GM23338 (cell line): ENCODE data around the gene ANAPC5. TPM values are rescaled to one million over a fixed set of nuclear protein-coding genes. Genes with fewer than 3 reads are reported as not detected.

Experiments used
- ATAC-seq: fragments of 200-7000 bp; cut with Tn5 transposase; 3 replicates; pipeline ENCODE4 v1.9.1; 2020
- DNase-seq: peaks from one replicate; pipeline ENCODE4 v3.0.0-alpha.2; 2015; ENCODE audit warnings: low spot score
- H2AFZ ChIP-seq: fragments of 200-600 bp; sonication (generic); 2 replicates; pipeline ENCODE4 v1.8.0; 2016; ENCODE audit warnings: antibody characterized with exemption, mild to moderate bottlenecking, moderate library complexity
- H3F3A ChIP-seq: fragments of 200-600 bp; sonication (generic); replicated peaks from 2 replicates; pipeline ENCODE4 v1.8.0; 2017; ENCODE audit warnings: antibody characterized with exemption, mixed run types, low read depth
- H3K27ac ChIP-seq: fragments of 200-600 bp; sonication (generic); 2 replicates; pipeline ENCODE4 v1.6.1; 2016; ENCODE audit warnings: low read depth
- H3K27me3 ChIP-seq: fragments of 200-600 bp; sonication (generic); 2 replicates; pipeline ENCODE4 v1.8.0; 2016; ENCODE audit warnings: mild to moderate bottlenecking, mixed run types, moderate library complexity; ENCODE audit not compliant: insufficient read depth
- H3K36me3 ChIP-seq: fragments of 200-600 bp; sonication (generic); 2 replicates; pipeline ENCODE4 v1.8.0; 2016; ENCODE audit warnings: mild to moderate bottlenecking; ENCODE audit not compliant: insufficient read depth
- H3K4me1 ChIP-seq: fragments of 200-600 bp; sonication (generic); 2 replicates; pipeline ENCODE4 v1.8.0; 2016; ENCODE audit warnings: mild to moderate bottlenecking, moderate library complexity; ENCODE audit not compliant: insufficient read depth
- H3K4me2 ChIP-seq: fragments of 200-600 bp; sonication (generic); 2 replicates; pipeline ENCODE4 v1.7.1; 2017; ENCODE audit warnings: mixed run types
- H3K4me3 ChIP-seq: fragments of 200-600 bp; sonication (generic); 2 replicates; pipeline ENCODE4 v1.6.1; 2016; ENCODE audit warnings: mixed run types
- H3K79me2 ChIP-seq: fragments of 200-600 bp; sonication (generic); replicated peaks from 2 replicates; pipeline ENCODE4 v1.8.0; 2017; ENCODE audit warnings: mild to moderate bottlenecking; ENCODE audit not compliant: insufficient read depth
- H3K9me2 ChIP-seq: fragments of 200-600 bp; sonication (generic); 2 replicates; pipeline ENCODE4 v1.8.0; 2017; ENCODE audit not compliant: insufficient read depth
- H4K20me1 ChIP-seq: fragments of 200-600 bp; sonication (generic); replicated peaks from 2 replicates; pipeline ENCODE4 v1.8.0; 2017; ENCODE audit warnings: mild to moderate bottlenecking; ENCODE audit not compliant: insufficient read depth
- H3K27ac Mint-ChIP-seq: 2 replicates; pipeline ENCODE4 v1.8.0; 2020; ENCODE audit warnings: inconsistent platforms, mild to moderate bottlenecking, moderate library complexity, mixed read lengths
- H3K27me3 Mint-ChIP-seq: 3 replicates; pipeline ENCODE4 v1.8.0; 2022; ENCODE audit warnings: low read depth, mild to moderate bottlenecking, moderate library complexity, mixed read lengths, inconsistent platforms; ENCODE audit not compliant: insufficient read depth, poor library complexity
- H3K36me3 Mint-ChIP-seq: 3 replicates; pipeline ENCODE4 v1.8.0; 2021; ENCODE audit warnings: low read depth, mild to moderate bottlenecking, inconsistent platforms, moderate library complexity, mixed read lengths
- H3K4me1 Mint-ChIP-seq: 3 replicates; pipeline ENCODE4 v1.8.0; 2020; ENCODE audit warnings: mild to moderate bottlenecking, inconsistent platforms, mixed read lengths
- H3K4me3 Mint-ChIP-seq: 3 replicates; pipeline ENCODE4 v1.8.0; 2021; ENCODE audit warnings: moderate library complexity, mild to moderate bottlenecking, inconsistent platforms, mixed read lengths
- H3K9me3 Mint-ChIP-seq: 3 replicates; pipeline ENCODE4 v1.8.0; 2020; ENCODE audit warnings: moderate library complexity, mild to moderate bottlenecking, inconsistent platforms, mixed read lengths
- CREB1 ChIP-seq: fragments of 250-450 bp; sonication (Bioruptor Pico); IDR thresholded peaks from 2 replicates; pipeline ENCODE4 v1.5.0; 2020; ENCODE audit warnings: low read depth, mild to moderate bottlenecking, moderate library complexity
- EZH2phosphoT487 ChIP-seq: fragments of 200-600 bp; sonication (generic); IDR thresholded peaks from one replicate; pipeline ENCODE4 v1.8.1; 2018; ENCODE audit warnings: antibody characterized with exemption; ENCODE audit not compliant: unreplicated experiment
- JUNB ChIP-seq: IDR thresholded peaks from one replicate; pipeline ENCODE4 v1.6.1; 2016; ENCODE audit warnings: antibody characterized with exemption; ENCODE audit not compliant: unreplicated experiment
- POLR2AphosphoS5 ChIP-seq: IDR thresholded peaks from 2 replicates; pipeline ENCODE4 v1.6.1; 2016; ENCODE audit warnings: antibody characterized with exemption, low read depth
- ZNF114 ChIP-seq: fragments of 250-450 bp; sonication (Bioruptor Pico); IDR thresholded peaks from 2 replicates; pipeline ENCODE4 v1.5.0; 2020; ENCODE audit warnings: mild to moderate bottlenecking, moderate library complexity
- long read RNA-seq: library from polyadenylated mRNA; unstranded; transcript quantifications from one replicate; pipeline ENCODE4 v2.0.0, GENCODE V29; 2020; ENCODE audit not compliant: unreplicated experiment
- polyA plus RNA-seq: library from polyadenylated mRNA; unstranded; fragments of >200 nt; fragmentation: Nextera tagmentation; extraction: Ambion mirVana; gene quantifications from 2 replicates; pipeline ENCODE4 v1.2.1, GENCODE V29; 2016
- total RNA-seq: library from RNA; depleted of rRNA; stranded (reverse); fragments of >200 nt; shearing (Covaris generic); gene quantifications from 2 replicates; pipeline ENCODE4 v1.2.3, GENCODE V29; 2014; rRNA removed
- TF ChIP-seq, protein P1 (sequence below): IDR thresholded peaks from one replicate; pipeline ENCODE4 v1.6.1; 2018; ENCODE audit warnings: antibody characterized with exemption; ENCODE audit not compliant: unreplicated experiment
- TF ChIP-seq, protein P2 (sequence below), 2 experiments: fragments of 200-600 bp in 1 of 2; sonication (generic) in 1 of 2; conservative IDR thresholded peaks; 2 replicates each; pipeline versions ENCODE4 v1.5.1 to v1.6.1; 2016 to 2017; ENCODE audit warnings: antibody characterized with exemption in 2 of 2, low read depth in 2 of 2, mild to moderate bottlenecking in 2 of 2, moderate library complexity in 1 of 2
- TF ChIP-seq, protein P3 (sequence below): IDR thresholded peaks from 2 replicates; pipeline ENCODE4 v1.6.1; 2016; ENCODE audit warnings: antibody characterized with exemption
- TF ChIP-seq, protein P4 (sequence below): fragments of 250-450 bp; sonication (Bioruptor Pico); IDR thresholded peaks from 2 replicates; pipeline ENCODE4 v1.5.0; 2020; ENCODE audit warnings: mild to moderate bottlenecking, moderate library complexity

Gene ANAPC5, protein sequence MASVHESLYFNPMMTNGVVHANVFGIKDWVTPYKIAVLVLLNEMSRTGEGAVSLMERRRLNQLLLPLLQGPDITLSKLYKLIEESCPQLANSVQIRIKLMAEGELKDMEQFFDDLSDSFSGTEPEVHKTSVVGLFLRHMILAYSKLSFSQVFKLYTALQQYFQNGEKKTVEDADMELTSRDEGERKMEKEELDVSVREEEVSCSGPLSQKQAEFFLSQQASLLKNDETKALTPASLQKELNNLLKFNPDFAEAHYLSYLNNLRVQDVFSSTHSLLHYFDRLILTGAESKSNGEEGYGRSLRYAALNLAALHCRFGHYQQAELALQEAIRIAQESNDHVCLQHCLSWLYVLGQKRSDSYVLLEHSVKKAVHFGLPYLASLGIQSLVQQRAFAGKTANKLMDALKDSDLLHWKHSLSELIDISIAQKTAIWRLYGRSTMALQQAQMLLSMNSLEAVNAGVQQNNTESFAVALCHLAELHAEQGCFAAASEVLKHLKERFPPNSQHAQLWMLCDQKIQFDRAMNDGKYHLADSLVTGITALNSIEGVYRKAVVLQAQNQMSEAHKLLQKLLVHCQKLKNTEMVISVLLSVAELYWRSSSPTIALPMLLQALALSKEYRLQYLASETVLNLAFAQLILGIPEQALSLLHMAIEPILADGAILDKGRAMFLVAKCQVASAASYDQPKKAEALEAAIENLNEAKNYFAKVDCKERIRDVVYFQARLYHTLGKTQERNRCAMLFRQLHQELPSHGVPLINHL
- total RNA-seq (114 and 125 TPM in 2 replicates), polyA plus RNA-seq (62.4 and 65.9 TPM in 2 replicates)
- long read RNA-seq, transcript ANAPC5-201 (17 exons, 2,513 nt): major isoform, 34 of 64 reads
- long read RNA-seq, transcript ANAPC5-218 (17 exons, 2,400 nt): minor isoform, 19 of 64 reads
- long read RNA-seq, partial matches to known transcripts: 9 of 64 reads
- long read RNA-seq, other reads (novel, unspliced or antisense): 1 of 64 reads

DNA sequence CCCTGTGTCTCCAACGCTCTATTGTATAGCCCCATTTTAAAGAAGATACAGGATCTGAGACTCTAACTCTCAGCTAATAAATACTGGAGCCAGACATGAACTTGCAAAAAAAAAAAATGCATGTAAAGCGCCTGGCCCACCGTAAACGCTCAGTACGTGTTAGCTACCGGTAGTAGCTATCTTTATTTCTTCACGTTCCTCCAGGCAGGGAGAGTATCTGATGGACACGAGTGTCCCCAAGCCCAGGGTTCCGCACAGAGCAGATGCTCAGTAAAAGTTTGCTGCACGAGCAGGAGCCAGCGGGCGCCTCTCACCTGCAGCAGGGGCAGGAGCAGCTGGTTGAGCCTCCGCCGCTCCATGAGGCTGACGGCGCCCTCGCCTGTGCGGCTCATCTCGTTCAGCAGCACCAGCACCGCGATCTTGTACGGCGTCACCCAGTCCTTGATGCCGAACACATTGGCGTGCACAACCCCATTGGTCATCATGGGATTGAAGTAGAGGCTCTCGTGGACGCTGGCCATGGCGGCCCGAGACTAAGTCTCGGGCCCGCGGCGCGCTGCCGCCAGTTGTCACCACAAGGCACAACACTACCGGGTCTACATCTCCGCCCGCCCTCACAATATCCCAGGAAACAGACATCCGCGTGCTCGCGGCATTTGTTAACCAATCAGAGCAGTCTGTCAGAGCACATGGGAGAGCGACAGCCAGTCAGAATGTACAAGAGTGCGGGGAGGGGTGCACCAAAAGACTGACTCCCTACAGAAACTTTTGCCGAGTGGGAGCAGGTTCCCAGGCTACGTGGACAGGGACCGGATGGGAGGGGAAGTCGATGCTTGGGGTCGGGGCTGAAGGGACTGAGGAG is at the start of gene ANAPC5:
TSS of gene ANAPC5 (minus strand) at position 592 of the 862 bp plus-strand sequence. CDS start at position 521, 71 bp downstream.
- DNase-seq (peak; percentile 98), ATAC-seq (peak; percentile 97)
- Histone ChIP-seq H3K4me3 (peak within 1 kb of the TSS; percentile 90), H3K79me2 (peaks cover 45% of the 10 kb centered on the region), H3K9me2 (no peaks in the 10 kb centered on the region), H3K4me1 (no peaks in the 10 kb centered on the region), H3K27ac (peak within 1 kb of the TSS; percentile 83), H3K27me3 (no peaks in the 10 kb centered on the region), H3K4me2 (peak within 1 kb of the TSS; percentile 83), H3F3A (no peaks in the 10 kb centered on the region), H4K20me1 (peaks cover 13% of the 10 kb centered on the region), H3K36me3 (no peaks in the 10 kb centered on the region), H2AFZ (peak within 1 kb of the TSS; percentile 72)
- H3K4me3 Mint-ChIP-seq: peak within 1 kb of the TSS; percentile 92
- peak within 1 kb of the TSS; percentile 88 for H3K27ac Mint-ChIP-seq
- H3K27me3 Mint-ChIP-seq: peaks cover 2% of the 10 kb centered on the region
- H3K36me3 Mint-ChIP-seq: peaks cover 1% of the 10 kb centered on the region; the same call in 2 of the 3 replicates
- H3K9me3 Mint-ChIP-seq: no peaks in the 10 kb centered on the region
- peaks cover 2% of the 10 kb centered on the region for H3K4me1 Mint-ChIP-seq
- TF ChIP-seq, protein P1, sequence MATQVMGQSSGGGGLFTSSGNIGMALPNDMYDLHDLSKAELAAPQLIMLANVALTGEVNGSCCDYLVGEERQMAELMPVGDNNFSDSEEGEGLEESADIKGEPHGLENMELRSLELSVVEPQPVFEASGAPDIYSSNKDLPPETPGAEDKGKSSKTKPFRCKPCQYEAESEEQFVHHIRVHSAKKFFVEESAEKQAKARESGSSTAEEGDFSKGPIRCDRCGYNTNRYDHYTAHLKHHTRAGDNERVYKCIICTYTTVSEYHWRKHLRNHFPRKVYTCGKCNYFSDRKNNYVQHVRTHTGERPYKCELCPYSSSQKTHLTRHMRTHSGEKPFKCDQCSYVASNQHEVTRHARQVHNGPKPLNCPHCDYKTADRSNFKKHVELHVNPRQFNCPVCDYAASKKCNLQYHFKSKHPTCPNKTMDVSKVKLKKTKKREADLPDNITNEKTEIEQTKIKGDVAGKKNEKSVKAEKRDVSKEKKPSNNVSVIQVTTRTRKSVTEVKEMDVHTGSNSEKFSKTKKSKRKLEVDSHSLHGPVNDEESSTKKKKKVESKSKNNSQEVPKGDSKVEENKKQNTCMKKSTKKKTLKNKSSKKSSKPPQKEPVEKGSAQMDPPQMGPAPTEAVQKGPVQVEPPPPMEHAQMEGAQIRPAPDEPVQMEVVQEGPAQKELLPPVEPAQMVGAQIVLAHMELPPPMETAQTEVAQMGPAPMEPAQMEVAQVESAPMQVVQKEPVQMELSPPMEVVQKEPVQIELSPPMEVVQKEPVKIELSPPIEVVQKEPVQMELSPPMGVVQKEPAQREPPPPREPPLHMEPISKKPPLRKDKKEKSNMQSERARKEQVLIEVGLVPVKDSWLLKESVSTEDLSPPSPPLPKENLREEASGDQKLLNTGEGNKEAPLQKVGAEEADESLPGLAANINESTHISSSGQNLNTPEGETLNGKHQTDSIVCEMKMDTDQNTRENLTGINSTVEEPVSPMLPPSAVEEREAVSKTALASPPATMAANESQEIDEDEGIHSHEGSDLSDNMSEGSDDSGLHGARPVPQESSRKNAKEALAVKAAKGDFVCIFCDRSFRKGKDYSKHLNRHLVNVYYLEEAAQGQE: peak; percentile 22
- peak; percentile 80 for TF ChIP-seq POLR2AphosphoS5
- no peak for TF ChIP-seq EZH2phosphoT487
- no peak for TF ChIP-seq JUNB
- TF ChIP-seq, protein P2, sequence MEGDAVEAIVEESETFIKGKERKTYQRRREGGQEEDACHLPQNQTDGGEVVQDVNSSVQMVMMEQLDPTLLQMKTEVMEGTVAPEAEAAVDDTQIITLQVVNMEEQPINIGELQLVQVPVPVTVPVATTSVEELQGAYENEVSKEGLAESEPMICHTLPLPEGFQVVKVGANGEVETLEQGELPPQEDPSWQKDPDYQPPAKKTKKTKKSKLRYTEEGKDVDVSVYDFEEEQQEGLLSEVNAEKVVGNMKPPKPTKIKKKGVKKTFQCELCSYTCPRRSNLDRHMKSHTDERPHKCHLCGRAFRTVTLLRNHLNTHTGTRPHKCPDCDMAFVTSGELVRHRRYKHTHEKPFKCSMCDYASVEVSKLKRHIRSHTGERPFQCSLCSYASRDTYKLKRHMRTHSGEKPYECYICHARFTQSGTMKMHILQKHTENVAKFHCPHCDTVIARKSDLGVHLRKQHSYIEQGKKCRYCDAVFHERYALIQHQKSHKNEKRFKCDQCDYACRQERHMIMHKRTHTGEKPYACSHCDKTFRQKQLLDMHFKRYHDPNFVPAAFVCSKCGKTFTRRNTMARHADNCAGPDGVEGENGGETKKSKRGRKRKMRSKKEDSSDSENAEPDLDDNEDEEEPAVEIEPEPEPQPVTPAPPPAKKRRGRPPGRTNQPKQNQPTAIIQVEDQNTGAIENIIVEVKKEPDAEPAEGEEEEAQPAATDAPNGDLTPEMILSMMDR (conservative IDR thresholded peaks at IDR 0.05; ENCODE audit: low read depth in 2 of 2): no peak
- TF ChIP-seq, protein P3, sequence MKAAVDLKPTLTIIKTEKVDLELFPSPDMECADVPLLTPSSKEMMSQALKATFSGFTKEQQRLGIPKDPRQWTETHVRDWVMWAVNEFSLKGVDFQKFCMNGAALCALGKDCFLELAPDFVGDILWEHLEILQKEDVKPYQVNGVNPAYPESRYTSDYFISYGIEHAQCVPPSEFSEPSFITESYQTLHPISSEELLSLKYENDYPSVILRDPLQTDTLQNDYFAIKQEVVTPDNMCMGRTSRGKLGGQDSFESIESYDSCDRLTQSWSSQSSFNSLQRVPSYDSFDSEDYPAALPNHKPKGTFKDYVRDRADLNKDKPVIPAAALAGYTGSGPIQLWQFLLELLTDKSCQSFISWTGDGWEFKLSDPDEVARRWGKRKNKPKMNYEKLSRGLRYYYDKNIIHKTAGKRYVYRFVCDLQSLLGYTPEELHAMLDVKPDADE: peak; percentile 85
- TF ChIP-seq CREB1: peak; percentile 89
- TF ChIP-seq ZNF114 (CRISPR knock-in tag): no peak
- TF ChIP-seq, protein P4, sequence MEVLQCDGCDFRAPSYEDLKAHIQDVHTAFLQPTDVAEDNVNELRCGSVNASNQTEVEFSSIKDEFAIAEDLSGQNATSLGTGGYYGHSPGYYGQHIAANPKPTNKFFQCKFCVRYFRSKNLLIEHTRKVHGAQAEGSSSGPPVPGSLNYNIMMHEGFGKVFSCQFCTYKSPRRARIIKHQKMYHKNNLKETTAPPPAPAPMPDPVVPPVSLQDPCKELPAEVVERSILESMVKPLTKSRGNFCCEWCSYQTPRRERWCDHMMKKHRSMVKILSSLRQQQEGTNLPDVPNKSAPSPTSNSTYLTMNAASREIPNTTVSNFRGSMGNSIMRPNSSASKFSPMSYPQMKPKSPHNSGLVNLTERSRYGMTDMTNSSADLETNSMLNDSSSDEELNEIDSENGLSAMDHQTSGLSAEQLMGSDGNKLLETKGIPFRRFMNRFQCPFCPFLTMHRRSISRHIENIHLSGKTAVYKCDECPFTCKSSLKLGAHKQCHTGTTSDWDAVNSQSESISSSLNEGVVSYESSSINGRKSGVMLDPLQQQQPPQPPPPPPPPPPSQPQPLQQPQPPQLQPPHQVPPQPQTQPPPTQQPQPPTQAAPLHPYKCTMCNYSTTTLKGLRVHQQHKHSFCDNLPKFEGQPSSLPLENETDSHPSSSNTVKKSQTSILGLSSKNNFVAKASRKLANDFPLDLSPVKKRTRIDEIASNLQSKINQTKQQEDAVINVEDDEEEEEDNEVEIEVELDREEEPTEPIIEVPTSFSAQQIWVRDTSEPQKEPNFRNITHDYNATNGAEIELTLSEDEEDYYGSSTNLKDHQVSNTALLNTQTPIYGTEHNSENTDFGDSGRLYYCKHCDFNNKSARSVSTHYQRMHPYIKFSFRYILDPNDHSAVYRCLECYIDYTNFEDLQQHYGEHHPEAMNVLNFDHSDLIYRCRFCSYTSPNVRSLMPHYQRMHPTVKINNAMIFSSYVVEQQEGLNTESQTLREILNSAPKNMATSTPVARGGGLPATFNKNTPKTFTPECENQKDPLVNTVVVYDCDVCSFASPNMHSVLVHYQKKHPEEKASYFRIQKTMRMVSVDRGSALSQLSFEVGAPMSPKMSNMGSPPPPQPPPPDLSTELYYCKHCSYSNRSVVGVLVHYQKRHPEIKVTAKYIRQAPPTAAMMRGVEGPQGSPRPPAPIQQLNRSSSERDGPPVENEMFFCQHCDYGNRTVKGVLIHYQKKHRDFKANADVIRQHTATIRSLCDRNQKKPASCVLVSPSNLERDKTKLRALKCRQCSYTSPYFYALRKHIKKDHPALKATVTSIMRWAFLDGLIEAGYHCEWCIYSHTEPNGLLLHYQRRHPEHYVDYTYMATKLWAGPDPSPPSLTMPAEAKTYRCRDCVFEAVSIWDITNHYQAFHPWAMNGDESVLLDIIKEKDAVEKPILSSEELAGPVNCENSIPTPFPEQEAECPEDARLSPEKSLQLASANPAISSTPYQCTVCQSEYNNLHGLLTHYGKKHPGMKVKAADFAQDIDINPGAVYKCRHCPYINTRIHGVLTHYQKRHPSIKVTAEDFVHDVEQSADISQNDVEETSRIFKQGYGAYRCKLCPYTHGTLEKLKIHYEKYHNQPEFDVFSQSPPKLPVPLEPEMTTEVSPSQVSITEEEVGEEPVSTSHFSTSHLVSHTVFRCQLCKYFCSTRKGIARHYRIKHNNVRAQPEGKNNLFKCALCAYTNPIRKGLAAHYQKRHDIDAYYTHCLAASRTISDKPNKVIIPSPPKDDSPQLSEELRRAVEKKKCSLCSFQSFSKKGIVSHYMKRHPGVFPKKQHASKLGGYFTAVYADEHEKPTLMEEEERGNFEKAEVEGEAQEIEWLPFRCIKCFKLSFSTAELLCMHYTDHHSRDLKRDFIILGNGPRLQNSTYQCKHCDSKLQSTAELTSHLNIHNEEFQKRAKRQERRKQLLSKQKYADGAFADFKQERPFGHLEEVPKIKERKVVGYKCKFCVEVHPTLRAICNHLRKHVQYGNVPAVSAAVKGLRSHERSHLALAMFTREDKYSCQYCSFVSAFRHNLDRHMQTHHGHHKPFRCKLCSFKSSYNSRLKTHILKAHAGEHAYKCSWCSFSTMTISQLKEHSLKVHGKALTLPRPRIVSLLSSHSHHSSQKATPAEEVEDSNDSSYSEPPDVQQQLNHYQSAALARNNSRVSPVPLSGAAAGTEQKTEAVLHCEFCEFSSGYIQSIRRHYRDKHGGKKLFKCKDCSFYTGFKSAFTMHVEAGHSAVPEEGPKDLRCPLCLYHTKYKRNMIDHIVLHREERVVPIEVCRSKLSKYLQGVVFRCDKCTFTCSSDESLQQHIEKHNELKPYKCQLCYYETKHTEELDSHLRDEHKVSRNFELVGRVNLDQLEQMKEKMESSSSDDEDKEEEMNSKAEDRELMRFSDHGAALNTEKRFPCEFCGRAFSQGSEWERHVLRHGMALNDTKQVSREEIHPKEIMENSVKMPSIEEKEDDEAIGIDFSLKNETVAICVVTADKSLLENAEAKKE (CRISPR knock-in tag): no peak
